Activated CD8-positive, alpha-beta memory T cell treated with anti-CD3 and anti-CD28 coated beads, Interleukin-2, amount 50 U/mL, for 1 hour (primary cell): ENCODE results near the gene CNN2.

Experiments used
- DNase-seq: peaks from one replicate; pipeline ENCODE4 v3.0.0-alpha.2; 2020; ENCODE audit errors: extremely low read depth

The CNN2 gene

GRCh38 chr19:1025960-1026782 lies at the start of gene CNN2:
CNN2 (plus strand) TSS chr19:1026608; CDS start chr19:1026662, 54 bp downstream.
- no peak for DNase-seq

GRCh38 chr19:977058-977464 lies 49.3 kb upstream of the CNN2 start:
- no peak for DNase-seq

- DNase-seq: no peak
Observed at GRCh38 chr19:979318-979741, 47.1 kb upstream of the CNN2 start.

- no peak for DNase-seq
Observed at GRCh38 chr19:980133-980998, 46.0 kb upstream of the CNN2 start.

GRCh38 chr19:982567-983170 lies 43.7 kb upstream of the CNN2 start:
- no peak for DNase-seq

GRCh38 chr19:984165-984967 lies 42.0 kb upstream of the CNN2 start, which contains the start of gene WDR18:
WDR18 (plus strand) TSS chr19:984345; CDS start chr19:984354, 9 bp downstream.
- DNase-seq: peak; percentile 73

- no peak for DNase-seq
Observed at GRCh38 chr19:986083-986482, 40.3 kb upstream of the CNN2 start.

- no peak for DNase-seq
Observed at GRCh38 chr19:988081-988480, 38.3 kb upstream of the CNN2 start.

- no peak for DNase-seq
Observed at GRCh38 chr19:988510-988909, 37.9 kb upstream of the CNN2 start.

GRCh38 chr19:989381-990081 lies 36.9 kb upstream of the CNN2 start:
- no peak for DNase-seq

- no peak for DNase-seq
Observed at GRCh38 chr19:990119-990571, 36.3 kb upstream of the CNN2 start.

GRCh38 chr19:990746-991145 lies 35.7 kb upstream of the CNN2 start:
- DNase-seq: no peak

- DNase-seq: peak; percentile 50
Observed at GRCh38 chr19:991174-991931, 35.1 kb upstream of the CNN2 start.

- DNase-seq: no peak
Observed at GRCh38 chr19:991932-992669, 34.3 kb upstream of the CNN2 start.

- DNase-seq: no peak
Observed at GRCh38 chr19:992670-993055, 33.7 kb upstream of the CNN2 start.

GRCh38 chr19:993361-993830 lies 33.0 kb upstream of the CNN2 start:
- no peak for DNase-seq

GRCh38 chr19:993831-994393 lies 32.5 kb upstream of the CNN2 start:
- DNase-seq: no peak

GRCh38 chr19:994516-994915 lies 31.9 kb upstream of the CNN2 start:
- no peak for DNase-seq
